HepG2 (cell line): ENCODE data around the gene BCL2.

Experiments used
- BHLHE40 ChIP-seq: IDR thresholded peaks from 2 replicates; pipeline ENCODE4 v1.6.1; 2011; ENCODE audit warnings: low read length, improper control_type of control experiment
- CTCF ChIP-seq: sonication (generic); formaldehyde crosslinking; IDR thresholded peaks from 2 replicates; pipeline ENCODE4 v1.5.0; 2020; ENCODE audit warnings: mild to moderate bottlenecking, missing genetic modification reagents, moderate library complexity
- EP300 ChIP-seq, 3 experiments: sonication (generic) in 1 of 3; formaldehyde crosslinking in 1 of 3; IDR thresholded peaks; 2 replicates each; pipeline versions ENCODE4 v1.5.1 to v1.6.1; 2011 to 2020; ENCODE audit warnings: low read depth in 2 of 3, low read length in 2 of 3, borderline replicate concordance in 1 of 3, improper control_type of control experiment in 1 of 3, mild to moderate bottlenecking in 1 of 3, missing genetic modification reagents in 1 of 3, moderate library complexity in 1 of 3
- HHEX ChIP-seq: IDR thresholded peaks from 2 replicates; pipeline ENCODE4 v1.6.1; 2016; ENCODE audit warnings: control low read depth
- MXI1 ChIP-seq: IDR thresholded peaks from 3 replicates; pipeline ENCODE4 v1.6.1; 2012; ENCODE audit warnings: low read depth, low read length, inconsistent platforms, borderline replicate concordance
- NR1H2 ChIP-seq: sonication (generic); formaldehyde crosslinking; IDR thresholded peaks from 2 replicates; pipeline ENCODE4 v1.8.1; 2022; ENCODE audit warnings: low read depth, missing genetic modification reagents, borderline replicate concordance
- RAD21 ChIP-seq: fragments of 450-650 bp; formaldehyde crosslinking; IDR thresholded peaks from 2 replicates; pipeline ENCODE4 v1.5.0; 2020; ENCODE audit warnings: mild to moderate bottlenecking
- TF ChIP-seq, protein P1 (sequence below): sonication (generic); formaldehyde crosslinking; IDR thresholded peaks from 2 replicates; pipeline ENCODE4 v1.5.1; 2020; ENCODE audit warnings: mild to moderate bottlenecking, missing genetic modification reagents, borderline replicate concordance

DNA sequence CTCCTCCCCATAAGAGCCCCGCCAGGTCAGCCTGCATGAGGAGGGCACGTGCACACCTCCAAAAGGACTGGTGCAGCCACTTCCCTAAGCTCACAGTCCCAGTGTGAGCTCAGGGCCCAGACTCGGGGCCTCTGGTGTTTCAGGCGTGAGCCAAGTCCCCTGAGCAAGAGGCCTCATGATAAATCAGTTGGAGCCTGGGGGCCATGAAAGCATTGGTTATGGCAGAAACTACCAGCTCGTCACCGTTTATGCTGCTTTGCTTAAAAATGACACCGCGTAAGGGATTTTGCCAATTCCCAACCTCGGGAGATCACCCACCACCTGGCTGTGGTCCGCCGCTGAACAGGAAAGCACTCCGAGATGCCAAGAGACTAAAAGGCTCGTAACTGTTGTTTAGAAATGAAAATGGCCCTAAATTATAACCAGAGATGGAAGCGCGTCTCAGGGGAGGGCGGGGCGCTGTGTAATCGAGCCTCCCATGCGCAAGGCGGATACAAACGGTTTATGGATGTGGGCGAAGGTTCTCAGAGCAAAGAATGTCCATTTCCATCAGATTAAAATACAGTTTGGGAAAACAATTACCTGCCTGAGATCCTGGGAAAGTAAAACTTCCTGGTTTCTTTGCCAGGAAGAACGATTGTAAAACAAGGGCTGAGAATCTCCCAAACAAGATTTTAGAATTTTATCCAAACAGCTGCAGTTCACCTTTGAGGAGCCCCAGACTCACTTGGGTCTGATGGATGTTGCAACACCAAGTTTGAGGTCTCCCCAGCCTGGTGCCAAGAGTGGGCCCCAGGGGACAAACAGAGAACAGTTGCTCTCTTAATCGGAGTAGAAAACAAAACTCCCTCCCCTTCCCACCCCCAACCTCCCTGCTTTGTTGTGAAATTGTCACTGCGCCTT lies 141.4 kb downstream of the BCL2 start:
- TF ChIP-seq, protein P1, sequence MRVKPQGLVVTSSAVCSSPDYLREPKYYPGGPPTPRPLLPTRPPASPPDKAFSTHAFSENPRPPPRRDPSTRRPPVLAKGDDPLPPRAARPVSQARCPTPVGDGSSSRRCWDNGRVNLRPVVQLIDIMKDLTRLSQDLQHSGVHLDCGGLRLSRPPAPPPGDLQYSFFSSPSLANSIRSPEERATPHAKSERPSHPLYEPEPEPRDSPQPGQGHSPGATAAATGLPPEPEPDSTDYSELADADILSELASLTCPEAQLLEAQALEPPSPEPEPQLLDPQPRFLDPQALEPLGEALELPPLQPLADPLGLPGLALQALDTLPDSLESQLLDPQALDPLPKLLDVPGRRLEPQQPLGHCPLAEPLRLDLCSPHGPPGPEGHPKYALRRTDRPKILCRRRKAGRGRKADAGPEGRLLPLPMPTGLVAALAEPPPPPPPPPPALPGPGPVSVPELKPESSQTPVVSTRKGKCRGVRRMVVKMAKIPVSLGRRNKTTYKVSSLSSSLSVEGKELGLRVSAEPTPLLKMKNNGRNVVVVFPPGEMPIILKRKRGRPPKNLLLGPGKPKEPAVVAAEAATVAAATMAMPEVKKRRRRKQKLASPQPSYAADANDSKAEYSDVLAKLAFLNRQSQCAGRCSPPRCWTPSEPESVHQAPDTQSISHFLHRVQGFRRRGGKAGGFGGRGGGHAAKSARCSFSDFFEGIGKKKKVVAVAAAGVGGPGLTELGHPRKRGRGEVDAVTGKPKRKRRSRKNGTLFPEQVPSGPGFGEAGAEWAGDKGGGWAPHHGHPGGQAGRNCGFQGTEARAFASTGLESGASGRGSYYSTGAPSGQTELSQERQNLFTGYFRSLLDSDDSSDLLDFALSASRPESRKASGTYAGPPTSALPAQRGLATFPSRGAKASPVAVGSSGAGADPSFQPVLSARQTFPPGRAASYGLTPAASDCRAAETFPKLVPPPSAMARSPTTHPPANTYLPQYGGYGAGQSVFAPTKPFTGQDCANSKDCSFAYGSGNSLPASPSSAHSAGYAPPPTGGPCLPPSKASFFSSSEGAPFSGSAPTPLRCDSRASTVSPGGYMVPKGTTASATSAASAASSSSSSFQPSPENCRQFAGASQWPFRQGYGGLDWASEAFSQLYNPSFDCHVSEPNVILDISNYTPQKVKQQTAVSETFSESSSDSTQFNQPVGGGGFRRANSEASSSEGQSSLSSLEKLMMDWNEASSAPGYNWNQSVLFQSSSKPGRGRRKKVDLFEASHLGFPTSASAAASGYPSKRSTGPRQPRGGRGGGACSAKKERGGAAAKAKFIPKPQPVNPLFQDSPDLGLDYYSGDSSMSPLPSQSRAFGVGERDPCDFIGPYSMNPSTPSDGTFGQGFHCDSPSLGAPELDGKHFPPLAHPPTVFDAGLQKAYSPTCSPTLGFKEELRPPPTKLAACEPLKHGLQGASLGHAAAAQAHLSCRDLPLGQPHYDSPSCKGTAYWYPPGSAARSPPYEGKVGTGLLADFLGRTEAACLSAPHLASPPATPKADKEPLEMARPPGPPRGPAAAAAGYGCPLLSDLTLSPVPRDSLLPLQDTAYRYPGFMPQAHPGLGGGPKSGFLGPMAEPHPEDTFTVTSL (CRISPR knock-in tag) = no peak
- TF ChIP-seq RAD21 = no peak
- TF ChIP-seq CTCF (CRISPR knock-in tag) = no peak
- no peak for TF ChIP-seq BHLHE40
- no peak for TF ChIP-seq NR1H2 (CRISPR knock-in tag)
- TF ChIP-seq MXI1 = no peak
- no peak for TF ChIP-seq HHEX (CRISPR knock-in tag)
- TF ChIP-seq EP300 (IDR thresholded peaks at IDR 0.05; ENCODE audit: low read depth in 2 of 2, low read length in 2 of 2) = no peak
- TF ChIP-seq EP300 (CRISPR knock-in tag; IDR thresholded peaks at IDR 0.05; ENCODE audit: borderline replicate concordance) = no peak
